ENCODE measurements around the gene ARHGAP26.

Gene ARHGAP26

GRCh38 chr5:143033535-143034250, 263.5 kb downstream of the ARHGAP26 start:
- TF ChIP-seq POLR2AphosphoS5 (IDR thresholded peaks at IDR 0.05; ENCODE audit: low read depth, low read length) (no peak), TAF1 (IDR thresholded peaks at IDR 0.05; ENCODE audit: borderline replicate concordance, insufficient read depth, low read length) (no peak), FOXP2 (optimal IDR thresholded peaks at IDR 0.05; ENCODE audit: borderline replicate concordance, extremely low read depth, extremely low read length, insufficient read depth) (no peak)
- TF ChIP-seq, protein P1, sequence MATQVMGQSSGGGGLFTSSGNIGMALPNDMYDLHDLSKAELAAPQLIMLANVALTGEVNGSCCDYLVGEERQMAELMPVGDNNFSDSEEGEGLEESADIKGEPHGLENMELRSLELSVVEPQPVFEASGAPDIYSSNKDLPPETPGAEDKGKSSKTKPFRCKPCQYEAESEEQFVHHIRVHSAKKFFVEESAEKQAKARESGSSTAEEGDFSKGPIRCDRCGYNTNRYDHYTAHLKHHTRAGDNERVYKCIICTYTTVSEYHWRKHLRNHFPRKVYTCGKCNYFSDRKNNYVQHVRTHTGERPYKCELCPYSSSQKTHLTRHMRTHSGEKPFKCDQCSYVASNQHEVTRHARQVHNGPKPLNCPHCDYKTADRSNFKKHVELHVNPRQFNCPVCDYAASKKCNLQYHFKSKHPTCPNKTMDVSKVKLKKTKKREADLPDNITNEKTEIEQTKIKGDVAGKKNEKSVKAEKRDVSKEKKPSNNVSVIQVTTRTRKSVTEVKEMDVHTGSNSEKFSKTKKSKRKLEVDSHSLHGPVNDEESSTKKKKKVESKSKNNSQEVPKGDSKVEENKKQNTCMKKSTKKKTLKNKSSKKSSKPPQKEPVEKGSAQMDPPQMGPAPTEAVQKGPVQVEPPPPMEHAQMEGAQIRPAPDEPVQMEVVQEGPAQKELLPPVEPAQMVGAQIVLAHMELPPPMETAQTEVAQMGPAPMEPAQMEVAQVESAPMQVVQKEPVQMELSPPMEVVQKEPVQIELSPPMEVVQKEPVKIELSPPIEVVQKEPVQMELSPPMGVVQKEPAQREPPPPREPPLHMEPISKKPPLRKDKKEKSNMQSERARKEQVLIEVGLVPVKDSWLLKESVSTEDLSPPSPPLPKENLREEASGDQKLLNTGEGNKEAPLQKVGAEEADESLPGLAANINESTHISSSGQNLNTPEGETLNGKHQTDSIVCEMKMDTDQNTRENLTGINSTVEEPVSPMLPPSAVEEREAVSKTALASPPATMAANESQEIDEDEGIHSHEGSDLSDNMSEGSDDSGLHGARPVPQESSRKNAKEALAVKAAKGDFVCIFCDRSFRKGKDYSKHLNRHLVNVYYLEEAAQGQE (IDR thresholded peaks at IDR 0.05; ENCODE audit: insufficient read depth in 1 of 2, low read depth in 2 of 2, low read length in 2 of 2) = no peak

DNA sequence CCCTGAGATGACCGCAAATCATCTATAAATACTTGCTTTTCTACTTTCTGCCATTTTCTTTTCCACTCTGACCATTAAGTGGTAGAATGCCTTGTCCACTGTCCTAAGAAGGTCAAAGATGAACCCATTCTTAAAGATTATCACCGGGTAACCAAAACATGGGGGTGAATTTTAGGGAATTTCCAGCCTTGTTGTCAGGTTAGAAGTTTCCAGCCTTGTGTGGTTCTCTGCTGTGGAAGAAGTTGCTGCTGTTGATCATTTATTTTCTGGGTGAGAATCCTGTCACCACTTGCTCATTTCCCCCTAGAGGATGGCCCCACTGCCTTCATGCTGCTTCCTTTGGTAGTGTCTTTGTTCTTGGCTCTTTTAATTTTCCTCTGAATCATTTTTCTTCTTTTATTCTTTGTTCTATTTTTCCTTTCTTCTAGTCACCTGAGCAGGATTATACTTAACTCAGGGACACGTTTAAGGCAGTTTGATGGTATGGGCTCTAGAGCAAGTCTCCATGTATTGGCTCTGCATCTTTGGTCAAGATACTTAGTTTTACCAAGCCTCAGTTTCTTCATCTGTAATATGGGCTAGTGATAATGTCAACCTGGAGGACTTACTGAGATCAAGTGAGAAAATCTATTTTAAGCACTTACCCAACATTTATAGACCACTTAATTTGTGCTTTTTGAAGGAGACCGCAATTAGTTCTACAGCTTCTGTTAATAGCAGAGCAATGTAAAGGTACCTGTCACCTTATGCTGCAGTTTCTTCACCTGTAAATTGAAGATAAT, 266.2 kb downstream of the ARHGAP26 start:
- TF ChIP-seq SIN3A (IDR thresholded peaks at IDR 0.05; ENCODE audit: borderline replicate concordance, insufficient read depth, low read length) (no peak), POLR2AphosphoS5 (IDR thresholded peaks at IDR 0.05; ENCODE audit: low read depth, low read length) (no peak), TAF1 (IDR thresholded peaks at IDR 0.05; ENCODE audit: borderline replicate concordance, insufficient read depth, low read length) (no peak), FOXP2 (optimal IDR thresholded peaks at IDR 0.05; ENCODE audit: borderline replicate concordance, extremely low read depth, extremely low read length, insufficient read depth) (no peak)
- TF ChIP-seq, protein P1 (IDR thresholded peaks at IDR 0.05; ENCODE audit: insufficient read depth in 1 of 2, low read depth in 2 of 2, low read length in 2 of 2) = no peak

DNA sequence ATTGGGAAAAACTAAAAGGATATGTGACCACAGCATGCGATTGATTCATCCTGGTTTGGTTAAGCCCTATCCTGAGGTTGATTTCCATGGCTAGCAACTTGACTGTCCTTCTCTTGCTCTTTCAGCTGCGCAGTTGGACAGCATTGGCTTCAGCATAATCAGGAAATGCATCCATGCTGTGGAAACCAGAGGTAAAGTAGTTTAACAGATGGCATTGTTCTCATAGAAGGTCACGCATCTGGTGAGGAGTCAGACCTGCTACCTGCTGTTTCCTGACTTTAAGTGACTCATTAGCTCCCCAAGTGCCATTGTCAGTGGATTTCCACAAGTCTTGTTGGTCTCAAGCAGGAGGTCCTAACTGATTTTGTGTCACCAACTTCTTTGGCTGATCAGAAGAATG, 266.9 kb downstream of the ARHGAP26 start:
- TF ChIP-seq SIN3A (IDR thresholded peaks at IDR 0.05; ENCODE audit: borderline replicate concordance, insufficient read depth, low read length) (no peak), FOXP2 (optimal IDR thresholded peaks at IDR 0.05; ENCODE audit: borderline replicate concordance, extremely low read depth, extremely low read length, insufficient read depth) (no peak), POLR2AphosphoS5 (IDR thresholded peaks at IDR 0.05; ENCODE audit: low read depth, low read length) (no peak), TAF1 (IDR thresholded peaks at IDR 0.05; ENCODE audit: borderline replicate concordance, insufficient read depth, low read length) (no peak)
- TF ChIP-seq, protein P1 (IDR thresholded peaks at IDR 0.05; ENCODE audit: insufficient read depth in 1 of 2, low read depth in 2 of 2, low read length in 2 of 2) = no peak

GRCh38 chr5:143037708-143038107, 267.5 kb downstream of the ARHGAP26 start:
- TF ChIP-seq, protein P1 (IDR thresholded peaks at IDR 0.05; ENCODE audit: insufficient read depth in 1 of 2, low read depth in 2 of 2, low read length in 2 of 2) = no peak

Data from PFSK-1 (cell line).